Activated CD4-positive, alpha-beta T cell treated with anti-CD3 and anti-CD28 coated beads for 36 hours (primary cell): Measurements from ENCODE around the gene NPHS2. TPM values are rescaled to one million over a fixed set of nuclear protein-coding genes. Genes with fewer than 3 reads are reported as not detected.
"Not testable (repeated sequence)": the region's sequence is repeated elsewhere in the genome, so short reads cannot be mapped to it uniquely, and the experiment has no call there.

Experiments used
- ATAC-seq: fragments of 200-7000 bp; cut with Tn5 transposase; one replicate; pipeline ENCODE4 v1.10.0; 2021; ENCODE audit warnings: mild to moderate bottlenecking, moderate library complexity
- CTCF ChIA-PET: fragments of 350-600 bp; sonication (Branson Sonifier 250); formaldehyde crosslinking; loops from one replicate; lab custom pipeline; 2021; ENCODE audit warnings: antibody characterized with exemption; lab: Charles Lee
- POLR2A ChIA-PET: fragments of 350-600 bp; sonication (Branson Sonifier 250); formaldehyde crosslinking; loops from one replicate; lab custom pipeline; 2021; ENCODE audit warnings: antibody characterized with exemption, inconsistent platforms; lab: Charles Lee
- DNase-seq: peaks from one replicate; pipeline ENCODE4 v3.0.0-alpha.2; 2020
- H3K27ac Mint-ChIP-seq: one replicate; pipeline ENCODE4 v1.8.0; 2021; ENCODE audit warnings: mixed read lengths
- H3K27me3 Mint-ChIP-seq: one replicate; pipeline ENCODE4 v1.8.0; 2021; ENCODE audit warnings: mixed read lengths
- H3K36me3 Mint-ChIP-seq: one replicate; pipeline ENCODE4 v1.8.0; 2021; ENCODE audit warnings: low read depth, mixed read lengths
- H3K4me1 Mint-ChIP-seq: one replicate; pipeline ENCODE4 v1.8.0; 2021; ENCODE audit warnings: mixed read lengths
- H3K4me3 Mint-ChIP-seq: one replicate; pipeline ENCODE4 v1.8.0; 2021; ENCODE audit warnings: mild to moderate bottlenecking, moderate library complexity, mixed read lengths
- H3K9me3 Mint-ChIP-seq: one replicate; pipeline ENCODE4 v1.8.0; 2021; ENCODE audit warnings: low read depth, mixed read lengths
- intact Hi-C, 2 experiments: fragments of 100-400 bp; cut with DNase I in 1 of 2; cut with micrococcal nuclease in 1 of 2; formaldehyde crosslinking; loops; one replicate each; pipeline versions ENCODE4 v1.14.2 to v1.15.1; 2022 to 2024; cut with DNase I, micrococcal nuclease
- total RNA-seq, 2 experiments: library from RNA; stranded (reverse); gene quantifications; one replicate each; pipeline ENCODE4 v1.2.3, GENCODE V29; 2021

The NPHS2 gene
- total RNA-seq, 2 experiments from 2014 or later: not detected

GRCh38 chr1:179541774-179542173 is 34.0 kb downstream of the NPHS2 start:
- DNase-seq (no peak), ATAC-seq (no peak)
- Mint-ChIP-seq H3K36me3 (no peaks in the 10 kb centered on the region), H3K4me1 (no peaks in the 10 kb centered on the region), H3K27me3 (peaks cover 5% of the 10 kb centered on the region), H3K9me3 (peaks cover 1% of the 10 kb centered on the region), H3K27ac (no peak overlapping the region), H3K4me3 (no peak overlapping the region)
- ChIA-PET CTCF (no interaction called here), POLR2A (no interaction called here)
- intact Hi-C loops: no loop called here

- H3K36me3 Mint-ChIP-seq: no peaks in the 10 kb centered on the region
- POLR2A ChIA-PET: no interaction called here
- no peaks in the 10 kb centered on the region for H3K9me3 Mint-ChIP-seq
- peaks cover 4% of the 10 kb centered on the region for H3K27me3 Mint-ChIP-seq
- no peak overlapping the region for H3K27ac Mint-ChIP-seq
- no peak overlapping the region for H3K4me3 Mint-ChIP-seq
- ATAC-seq: no peak
- intact Hi-C loops: no loop called here
- H3K4me1 Mint-ChIP-seq: no peaks in the 10 kb centered on the region
- CTCF ChIA-PET: no interaction called here
- DNase-seq: no peak
These were observed 45.4 kb downstream of the NPHS2 start for GRCh38 chr1:179530352-179530751.

- DNase-seq (no peak), ATAC-seq (no peak)
- intact Hi-C loops: no loop called here
- Mint-ChIP-seq H3K9me3 (no peaks in the 10 kb centered on the region), H3K4me3 (no peak overlapping the region), H3K36me3 (no peaks in the 10 kb centered on the region), H3K27me3 (peaks cover 6% of the 10 kb centered on the region), H3K27ac (no peak overlapping the region), H3K4me1 (no peaks in the 10 kb centered on the region)
- ChIA-PET POLR2A (no interaction called here), CTCF (no interaction called here)
These were observed 46.1 kb downstream of the NPHS2 start for GRCh38 chr1:179529482-179530195.

- DNase-seq, ATAC-seq, H3K27ac Mint-ChIP-seq, H3K4me3 Mint-ChIP-seq, intact Hi-C loops, POLR2A ChIA-PET, H3K4me1 Mint-ChIP-seq, H3K9me3 Mint-ChIP-seq, H3K36me3 Mint-ChIP-seq: not testable (repeated sequence)
- H3K27me3 Mint-ChIP-seq: peaks cover 19% of the 10 kb centered on the region
- CTCF ChIA-PET: interaction anchor here (0.6 kb wide), 1 partner anchor 13 kb away, joined by 3 read pairs; no protein-coding TSS in a partner anchor
These were observed 57.2 kb downstream of the NPHS2 start for GRCh38 chr1:179518544-179518943.

GRCh38 chr1:179516976-179517705 is 58.6 kb downstream of the NPHS2 start:
- DNase-seq: no peak
- Mint-ChIP-seq H3K36me3 (no peaks in the 10 kb centered on the region), H3K27ac (no peak overlapping the region), H3K9me3 (peaks cover 4% of the 10 kb centered on the region), H3K27me3 (peaks cover 19% of the 10 kb centered on the region), H3K4me3 (no peak overlapping the region), H3K4me1 (no peaks in the 10 kb centered on the region)
- ChIA-PET CTCF (interaction anchor here (1.1 kb wide), 1 partner anchor 11 kb away, joined by 3 read pairs; no protein-coding TSS in a partner anchor), POLR2A (no interaction called here)
- ATAC-seq: no peak
- intact Hi-C loops: no loop called here

- ChIA-PET POLR2A (no interaction called here), CTCF (no interaction called here)
- Mint-ChIP-seq H3K27ac (no peak overlapping the region), H3K36me3 (no peaks in the 10 kb centered on the region), H3K4me1 (no peaks in the 10 kb centered on the region), H3K9me3 (no peaks in the 10 kb centered on the region), H3K27me3 (peaks cover 7% of the 10 kb centered on the region), H3K4me3 (no peak overlapping the region)
- DNase-seq (no peak), ATAC-seq (peak; percentile 30)
- intact Hi-C loops: no loop called here
These were observed 65.7 kb downstream of the NPHS2 start for GRCh38 chr1:179510038-179510437.

DNA sequence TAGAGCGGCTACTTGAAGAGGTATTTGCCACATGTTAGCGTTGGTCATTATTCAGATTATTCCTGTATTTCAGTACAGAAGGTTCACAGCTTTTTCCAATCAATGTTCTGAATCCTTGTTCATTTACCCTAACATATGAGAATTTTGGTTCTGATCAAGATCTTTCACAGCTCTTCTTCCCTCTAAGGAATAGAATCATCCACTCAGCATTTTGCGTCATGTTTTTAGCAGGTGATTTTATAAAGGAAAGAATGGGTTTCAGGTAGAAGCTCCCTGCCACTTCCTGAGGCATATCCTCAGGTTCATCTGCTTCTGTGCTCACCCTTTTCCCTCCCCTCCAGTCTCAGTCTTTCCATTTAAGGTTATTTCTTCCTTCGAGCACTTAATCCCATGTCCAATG is 66.4 kb downstream of the NPHS2 start:
- Mint-ChIP-seq H3K27me3 (peaks cover 7% of the 10 kb centered on the region), H3K27ac (no peak overlapping the region), H3K36me3 (no peaks in the 10 kb centered on the region), H3K4me3 (no peak overlapping the region), H3K4me1 (no peaks in the 10 kb centered on the region), H3K9me3 (no peaks in the 10 kb centered on the region)
- ATAC-seq (no peak), DNase-seq (no peak)
- POLR2A ChIA-PET: no interaction called here
- intact Hi-C loops: no loop called here
- CTCF ChIA-PET: no interaction called here

GRCh38 chr1:179506199-179506598 is 69.5 kb downstream of the NPHS2 start:
- POLR2A ChIA-PET: no interaction called here
- CTCF ChIA-PET: no interaction called here
- peaks cover 8% of the 10 kb centered on the region for H3K27me3 Mint-ChIP-seq
- H3K9me3 Mint-ChIP-seq: no peaks in the 10 kb centered on the region
- H3K4me1 Mint-ChIP-seq: no peaks in the 10 kb centered on the region
- intact Hi-C loops: no loop called here
- no peak for ATAC-seq
- DNase-seq: no peak
- no peak overlapping the region for H3K4me3 Mint-ChIP-seq
- no peak overlapping the region for H3K27ac Mint-ChIP-seq
- H3K36me3 Mint-ChIP-seq: no peaks in the 10 kb centered on the region

Other genes starting within 250 kb of the NPHS2 start
- under 1 TPM; 0.37 to 0.47 TPM for gene AXDND1, start 210.0 kb downstream of the NPHS2 start, total RNA-seq
- not detected for gene TDRD5, start 15.9 kb upstream of the NPHS2 start, total RNA-seq
- not detected for gene FAM163A, start 167.3 kb upstream of the NPHS2 start, total RNA-seq